HepG2 (cell line): ENCODE results near the gene EMC8. TPM values are rescaled to one million over a fixed set of nuclear protein-coding genes. Genes with fewer than 3 reads are reported as not detected.

Source experiments
- ATAD3A ChIP-seq: sonication (generic); formaldehyde crosslinking; IDR thresholded peaks from 2 replicates; pipeline ENCODE4 v1.4.0; 2020; ENCODE audit warnings: missing genetic modification reagents
- DRAP1 ChIP-seq: IDR thresholded peaks from 2 replicates; pipeline ENCODE4 v1.6.1; 2016; ENCODE audit warnings: missing genetic modification reagents, missing compliant biosample characterization
- ELK4 ChIP-seq: sonication (generic); formaldehyde crosslinking; IDR thresholded peaks from 2 replicates; pipeline ENCODE4 v1.9.0; 2021; ENCODE audit warnings: missing genetic modification reagents, borderline replicate concordance
- HIC2 ChIP-seq: sonication (generic); formaldehyde crosslinking; IDR thresholded peaks from 2 replicates; pipeline ENCODE4 v1.9.0; 2022; ENCODE audit warnings: low read depth, missing genetic modification reagents
- HMG20B ChIP-seq: conservative IDR thresholded peaks from 2 replicates; pipeline ENCODE4 v1.6.1; 2016; ENCODE audit warnings: missing genetic modification reagents, missing compliant biosample characterization
- PTBP1 ChIP-seq: fragments of 200-400 bp; formaldehyde crosslinking; IDR thresholded peaks from 2 replicates; pipeline ENCODE4 v1.6.1; 2018; ENCODE audit warnings: low read length, low read depth; ENCODE audit not compliant: poor library complexity, severe bottlenecking
- SALL1 ChIP-seq: sonication (generic); formaldehyde crosslinking; IDR thresholded peaks from 2 replicates; pipeline ENCODE4 v1.8.0; 2022; ENCODE audit warnings: mild to moderate bottlenecking, missing genetic modification reagents
- SMARCE1 ChIP-seq: fragments of 450-650 bp; IDR thresholded peaks from 2 replicates; pipeline ENCODE4 v1.6.1; 2017; ENCODE audit warnings: borderline replicate concordance
- TARDBP ChIP-seq: sonication (generic); formaldehyde crosslinking; IDR thresholded peaks from 2 replicates; pipeline ENCODE4 v1.8.0; 2022; ENCODE audit warnings: mild to moderate bottlenecking, missing genetic modification reagents
- TCF7L2 ChIP-seq: IDR thresholded peaks from 2 replicates; pipeline ENCODE4 v1.6.1; 2011; ENCODE audit warnings: mild to moderate bottlenecking, low read depth, low read length, moderate library complexity
- ZBTB3 ChIP-seq: sonication (generic); formaldehyde crosslinking; IDR thresholded peaks from 2 replicates; pipeline ENCODE4 v1.4.0; 2020; ENCODE audit warnings: low read depth, mild to moderate bottlenecking, moderate library complexity, missing genetic modification reagents, borderline replicate concordance
- ZMYM2 ChIP-seq: sonication (generic); formaldehyde crosslinking; IDR thresholded peaks from 2 replicates; pipeline ENCODE4 v1.8.0; 2022; ENCODE audit warnings: mild to moderate bottlenecking, missing genetic modification reagents
- ZMYM3 ChIP-seq: sonication (generic); formaldehyde crosslinking; IDR thresholded peaks from 2 replicates; pipeline ENCODE4 v1.5.1; 2020; ENCODE audit warnings: mild to moderate bottlenecking, missing genetic modification reagents
- ZMYM4 ChIP-seq: sonication (generic); formaldehyde crosslinking; IDR thresholded peaks from 2 replicates; pipeline ENCODE4 v1.8.1; 2023; ENCODE audit warnings: mild to moderate bottlenecking, missing genetic modification reagents
- ZNF12 ChIP-seq: sonication (generic); formaldehyde crosslinking; IDR thresholded peaks from 2 replicates; pipeline ENCODE4 v1.5.0; 2020; ENCODE audit warnings: missing genetic modification reagents
- ZNF24 ChIP-seq: fragments of 450-650 bp; IDR thresholded peaks from 2 replicates; pipeline ENCODE4 v1.6.1; 2017; ENCODE audit warnings: antibody characterized with exemption, mild to moderate bottlenecking
- ZNF468 ChIP-seq: sonication (generic); formaldehyde crosslinking; IDR thresholded peaks from 2 replicates; pipeline ENCODE4 v1.8.0; 2022; ENCODE audit warnings: mild to moderate bottlenecking, moderate library complexity, missing genetic modification reagents
- ZNF607 ChIP-seq: sonication (generic); formaldehyde crosslinking; IDR thresholded peaks from 2 replicates; pipeline ENCODE4 v1.5.1; 2020; ENCODE audit warnings: missing genetic modification reagents, mild to moderate bottlenecking, borderline replicate concordance
- ZNF747 ChIP-seq: sonication (generic); formaldehyde crosslinking; IDR thresholded peaks from 2 replicates; pipeline ENCODE4 v1.8.1; 2023; ENCODE audit warnings: missing genetic modification reagents, mild to moderate bottlenecking, borderline replicate concordance
- polyA plus RNA-seq, 8 experiments: library from polyadenylated mRNA; depleted of rRNA in 3 of 8; stranded (reverse) in 7 of 8; unstranded in 1 of 8; fragments of >200 nt; fragmentation: Illumina TruSeq in 4 of 8; extraction: Trizol in 4 of 8; gene quantifications; 2 replicates each; pipeline versions ENCODE4 v1.2.1 to v1.2.3, GENCODE V29; 2011 to 2016; ENCODE audit warnings: low read depth in 4 of 8, missing spikeins in 1 of 8, mixed read lengths in 1 of 8; ENCODE audit not compliant: insufficient read depth in 1 of 8
- total RNA-seq, 5 experiments: library from RNA; depleted of rRNA; stranded (reverse); fragments of >200 nt; fragmentation: Illumina TruSeq; extraction: Trizol; gene quantifications; 2 replicates each; pipeline ENCODE4 v1.2.3, GENCODE V29; 2016; ENCODE audit warnings: low read depth in 1 of 5

Gene EMC8
- total and polyA plus RNA-seq, 2 of the 13 experiments (the other 11 are each of a cell fraction or from before 2014, with no cell fraction given) = 55.0 to 76.0 TPM

- TF ChIP-seq HIC2 (CRISPR knock-in tag) (peak; percentile 13; the same call in 1 of the 2 replicates), ELK4 (CRISPR knock-in tag) (no peak), PTBP1 (no peak), ZMYM3 (CRISPR knock-in tag) (peak; percentile 47; the same call in 1 of the 2 replicates), ZNF747 (CRISPR knock-in tag) (no peak), HMG20B (CRISPR knock-in tag) (no peak), ZNF24 (no peak), DRAP1 (CRISPR knock-in tag) (no peak), ZNF607 (no peak), ZBTB3 (CRISPR knock-in tag) (no peak), SMARCE1 (no peak), TARDBP (peak; percentile 17; the same call in 1 of the 2 replicates), ATAD3A (no peak), SALL1 (CRISPR knock-in tag) (peak; percentile 52; the same call in 1 of the 2 replicates), ZNF12 (CRISPR knock-in tag) (no peak), ZNF468 (CRISPR knock-in tag) (no peak), ZMYM2 (CRISPR knock-in tag) (0 out of 2 replicates have a peak, but pooled peaks have one; percentile 51), TCF7L2 (no peak), ZMYM4 (CRISPR knock-in tag) (no peak)
Observed at GRCh38 chr16:85731179-85731578, 68.2 kb downstream of the EMC8 start (continued).
